ENCODE data around the gene STKLD1. TPM values are rescaled to one million over a fixed set of nuclear protein-coding genes. Genes with fewer than 3 reads are reported as not detected.

STKLD1 gene
- total and polyA plus RNA-seq, 9 of the 15 experiments (the other 6 are each of a cell fraction or from before 2014, with no cell fraction given), result 0.10 to 0.65 (median 0.33) TPM; not detected in 2

- TF ChIP-seq SIRT6 (IDR thresholded peaks at IDR 0.05; ENCODE audit: low read depth, low read length), result no peak
- no peak for TF ChIP-seq PHB2 (IDR thresholded peaks at IDR 0.05; ENCODE audit: low read depth)
- TF ChIP-seq PHF8 (IDR thresholded peaks at IDR 0.05; ENCODE audit: borderline replicate concordance, low read length), result peak; percentile 61; the same call in 1 of the 2 replicates
- TF ChIP-seq ZNF224 (CRISPR knock-in tag; IDR thresholded peaks at IDR 0.05), result no peak
- TF ChIP-seq SMAD4 (CRISPR knock-in tag; conservative IDR thresholded peaks at IDR 0.05), result no peak
- no peak for TF ChIP-seq MAZ (CRISPR knock-in tag; conservative IDR thresholded peaks at IDR 0.05 in 1 of 2, IDR thresholded peaks at IDR 0.05 in 1 of 2)
- peak; percentile 59; the same call in 1 of the 2 replicates for TF ChIP-seq FOXP1 (CRISPR knock-in tag; IDR thresholded peaks at IDR 0.05)
- TF ChIP-seq PATZ1 (CRISPR knock-in tag; IDR thresholded peaks at IDR 0.05; ENCODE audit: borderline replicate concordance), result no peak
- TF ChIP-seq ZNF398 (CRISPR knock-in tag; IDR thresholded peaks at IDR 0.05), result no peak
- TF ChIP-seq LEF1 (IDR thresholded peaks at IDR 0.05), result no peak
- TF ChIP-seq GATA2 (CRISPR knock-in tag; IDR thresholded peaks at IDR 0.05), result no peak
- no peak for TF ChIP-seq CTCFL (IDR thresholded peaks at IDR 0.05; ENCODE audit: borderline replicate concordance, insufficient read depth, low read depth, low read length, poor library complexity, severe bottlenecking)
- no peak for TF ChIP-seq NCOA6 (IDR thresholded peaks at IDR 0.05)
- no peak for TF ChIP-seq GMEB1 (CRISPR knock-in tag; IDR thresholded peaks at IDR 0.05)
- peak; percentile 27 for TF ChIP-seq SAP30 (IDR thresholded peaks at IDR 0.05; ENCODE audit: borderline replicate concordance, insufficient read depth, low read depth, low read length, poor library complexity, severe bottlenecking)
- no peak for TF ChIP-seq TGIF2 (CRISPR knock-in tag; IDR thresholded peaks at IDR 0.05)
- TF ChIP-seq ZNF280B (CRISPR knock-in tag; IDR thresholded peaks at IDR 0.05), result no peak
- no peak for TF ChIP-seq ZNF197 (CRISPR knock-in tag; IDR thresholded peaks at IDR 0.05; ENCODE audit: low read depth)
Measured at GRCh38 chr9:133355881-133356357, 20.2 kb upstream of the STKLD1 start (continued).

Data from K562 (cell line).